ENCODE results near the gene ICAM4. TPM values are rescaled to one million over a fixed set of nuclear protein-coding genes. Genes with fewer than 3 reads are reported as not detected.

Gene ICAM4
- total RNA-seq, 1 experiment from 2014 or later: 2.8 TPM

- H3K4me3 ChIP-seq: no peak overlapping the region
- no peaks in the 10 kb centered on the region for H3K9me3 ChIP-seq (replicated peaks)
- H3K36me3 ChIP-seq: peaks cover 12% of the 10 kb centered on the region
- H3K4me1 ChIP-seq: no peaks in the 10 kb centered on the region
- H3K27me3 ChIP-seq: no peaks in the 10 kb centered on the region
- H3K27ac ChIP-seq: no peak overlapping the region
- no peak for DNase-seq
Measured at GRCh38 chr19:10258080-10258710, 28.6 kb upstream of the ICAM4 start.

GRCh38 chr19:10259162-10259905 lies 27.4 kb upstream of the ICAM4 start:
- Histone ChIP-seq H3K36me3 (peaks cover 12% of the 10 kb centered on the region), H3K27me3 (no peaks in the 10 kb centered on the region), H3K9me3 (replicated peaks) (no peaks in the 10 kb centered on the region), H3K4me1 (no peaks in the 10 kb centered on the region), H3K4me3 (no peak overlapping the region), H3K27ac (no peak overlapping the region)
- peak; percentile 90 for DNase-seq

GRCh38 chr19:10260141-10260584 lies 26.6 kb upstream of the ICAM4 start:
- H3K4me3 ChIP-seq: no peak overlapping the region
- no peaks in the 10 kb centered on the region for H3K4me1 ChIP-seq
- no peaks in the 10 kb centered on the region for H3K27me3 ChIP-seq
- H3K36me3 ChIP-seq: peaks cover 9% of the 10 kb centered on the region
- no peak for DNase-seq
- H3K27ac ChIP-seq: no peak overlapping the region
- no peaks in the 10 kb centered on the region for H3K9me3 ChIP-seq (replicated peaks)

GRCh38 chr19:10262771-10263170 lies 24.0 kb upstream of the ICAM4 start:
- Histone ChIP-seq H3K4me1 (no peaks in the 10 kb centered on the region), H3K27ac (no peak overlapping the region), H3K27me3 (no peaks in the 10 kb centered on the region), H3K9me3 (replicated peaks) (no peaks in the 10 kb centered on the region), H3K4me3 (no peak overlapping the region), H3K36me3 (no peaks in the 10 kb centered on the region)
- DNase-seq: no peak

- Histone ChIP-seq H3K9me3 (replicated peaks) (no peaks in the 10 kb centered on the region), H3K4me1 (no peaks in the 10 kb centered on the region), H3K27ac (no peak overlapping the region), H3K4me3 (no peak overlapping the region), H3K36me3 (no peaks in the 10 kb centered on the region), H3K27me3 (no peaks in the 10 kb centered on the region)
- no peak for DNase-seq
Measured at GRCh38 chr19:10266706-10267105, 20.0 kb upstream of the ICAM4 start.

GRCh38 chr19:10268071-10268470 lies 18.7 kb upstream of the ICAM4 start:
- H3K36me3 ChIP-seq: no peaks in the 10 kb centered on the region
- H3K9me3 ChIP-seq (replicated peaks): no peaks in the 10 kb centered on the region
- no peak overlapping the region for H3K4me3 ChIP-seq
- no peak overlapping the region for H3K27ac ChIP-seq
- H3K4me1 ChIP-seq: no peaks in the 10 kb centered on the region
- no peak for DNase-seq
- H3K27me3 ChIP-seq: no peaks in the 10 kb centered on the region

- Histone ChIP-seq H3K4me1 (no peaks in the 10 kb centered on the region), H3K27ac (no peak overlapping the region), H3K9me3 (replicated peaks) (no peaks in the 10 kb centered on the region), H3K4me3 (no peak overlapping the region), H3K27me3 (no peaks in the 10 kb centered on the region), H3K36me3 (no peaks in the 10 kb centered on the region)
- peak; percentile 69 to 77 for DNase-seq
Measured at GRCh38 chr19:10269333-10270179, 17.2 kb upstream of the ICAM4 start.

- H3K27me3 ChIP-seq: no peaks in the 10 kb centered on the region
- H3K4me3 ChIP-seq: no peak overlapping the region
- H3K27ac ChIP-seq: no peak overlapping the region
- no peaks in the 10 kb centered on the region for H3K9me3 ChIP-seq (replicated peaks)
- H3K36me3 ChIP-seq: no peaks in the 10 kb centered on the region
- no peaks in the 10 kb centered on the region for H3K4me1 ChIP-seq
- no peak for DNase-seq
Measured at GRCh38 chr19:10270180-10270615, 16.6 kb upstream of the ICAM4 start.

- no peak for DNase-seq
- H3K4me1 ChIP-seq: no peaks in the 10 kb centered on the region
- no peaks in the 10 kb centered on the region for H3K9me3 ChIP-seq (replicated peaks)
- no peaks in the 10 kb centered on the region for H3K27me3 ChIP-seq
- no peak within 1 kb of the TSS for H3K27ac ChIP-seq
- H3K36me3 ChIP-seq: no peaks in the 10 kb centered on the region
- peak within 1 kb of the TSS; percentile 21 for H3K4me3 ChIP-seq
Measured at GRCh38 chr19:10270616-10271394, 15.9 kb upstream of the ICAM4 start, which contains the start of gene ICAM1. Gene ICAM1, plus strand, starts transcription at chr19:10271120. Its CDS starts 40 bp downstream, at chr19:10271160.

- no peaks in the 10 kb centered on the region for H3K27me3 ChIP-seq
- no peaks in the 10 kb centered on the region for H3K4me1 ChIP-seq
- no peak overlapping the region for H3K27ac ChIP-seq
- no peak for DNase-seq
- no peaks in the 10 kb centered on the region for H3K9me3 ChIP-seq (replicated peaks)
- H3K4me3 ChIP-seq: no peak overlapping the region
- no peaks in the 10 kb centered on the region for H3K36me3 ChIP-seq
Measured at GRCh38 chr19:10271543-10272086, 15.1 kb upstream of the ICAM4 start.

GRCh38 chr19:10274589-10274988 lies 12.2 kb upstream of the ICAM4 start:
- Histone ChIP-seq H3K27me3 (no peaks in the 10 kb centered on the region), H3K4me1 (no peaks in the 10 kb centered on the region), H3K4me3 (no peak overlapping the region), H3K36me3 (no peaks in the 10 kb centered on the region), H3K9me3 (replicated peaks) (no peaks in the 10 kb centered on the region), H3K27ac (no peak overlapping the region)
- DNase-seq: no peak

GRCh38 chr19:10277795-10278589 lies 8.8 kb upstream of the ICAM4 start:
- Histone ChIP-seq H3K9me3 (replicated peaks) (no peaks in the 10 kb centered on the region), H3K27me3 (no peaks in the 10 kb centered on the region), H3K27ac (no peak overlapping the region), H3K4me1 (no peaks in the 10 kb centered on the region), H3K36me3 (no peaks in the 10 kb centered on the region), H3K4me3 (no peak overlapping the region)
- DNase-seq: no peak

GRCh38 chr19:10278935-10279334 lies 7.8 kb upstream of the ICAM4 start:
- H3K36me3 ChIP-seq: no peaks in the 10 kb centered on the region

More at GRCh38 chr19:10278935-10279334, 7.8 kb upstream of the ICAM4 start:
- no peak for DNase-seq
- Histone ChIP-seq H3K9me3 (replicated peaks) (no peaks in the 10 kb centered on the region), H3K27me3 (no peaks in the 10 kb centered on the region), H3K4me1 (no peaks in the 10 kb centered on the region), H3K27ac (no peak overlapping the region), H3K4me3 (no peak overlapping the region)

All from SJCRH30 (cell line).